Peyer's patch (tissue), 4 donors: ENCODE data around the gene GALE.
A peak's percentile ranks its signal among the peaks of the same experiment; 100 is the strongest.

Experiments used
- POLR2A ChIP-seq, 2 donors: fragments of 450-650 bp; IDR thresholded peaks; one replicate each; pipeline ENCODE4 v1.5.1; 2017; ENCODE audit warnings: antibody characterized with exemption in 2 of 2, mild to moderate bottlenecking in 2 of 2, moderate library complexity in 2 of 2
- TF ChIP-seq, protein P1 (sequence below), 6 experiments: fragments of 450-650 bp in 4 of 6; fragments of 200-600 bp in 2 of 6; sonication (generic) in 1 of 6; IDR thresholded peaks; one replicate each; pipeline ENCODE4 v1.5.1; 2017 to 2019; ENCODE audit warnings: antibody characterized with exemption in 6 of 6, mild to moderate bottlenecking in 3 of 6, moderate library complexity in 1 of 6

DNA sequence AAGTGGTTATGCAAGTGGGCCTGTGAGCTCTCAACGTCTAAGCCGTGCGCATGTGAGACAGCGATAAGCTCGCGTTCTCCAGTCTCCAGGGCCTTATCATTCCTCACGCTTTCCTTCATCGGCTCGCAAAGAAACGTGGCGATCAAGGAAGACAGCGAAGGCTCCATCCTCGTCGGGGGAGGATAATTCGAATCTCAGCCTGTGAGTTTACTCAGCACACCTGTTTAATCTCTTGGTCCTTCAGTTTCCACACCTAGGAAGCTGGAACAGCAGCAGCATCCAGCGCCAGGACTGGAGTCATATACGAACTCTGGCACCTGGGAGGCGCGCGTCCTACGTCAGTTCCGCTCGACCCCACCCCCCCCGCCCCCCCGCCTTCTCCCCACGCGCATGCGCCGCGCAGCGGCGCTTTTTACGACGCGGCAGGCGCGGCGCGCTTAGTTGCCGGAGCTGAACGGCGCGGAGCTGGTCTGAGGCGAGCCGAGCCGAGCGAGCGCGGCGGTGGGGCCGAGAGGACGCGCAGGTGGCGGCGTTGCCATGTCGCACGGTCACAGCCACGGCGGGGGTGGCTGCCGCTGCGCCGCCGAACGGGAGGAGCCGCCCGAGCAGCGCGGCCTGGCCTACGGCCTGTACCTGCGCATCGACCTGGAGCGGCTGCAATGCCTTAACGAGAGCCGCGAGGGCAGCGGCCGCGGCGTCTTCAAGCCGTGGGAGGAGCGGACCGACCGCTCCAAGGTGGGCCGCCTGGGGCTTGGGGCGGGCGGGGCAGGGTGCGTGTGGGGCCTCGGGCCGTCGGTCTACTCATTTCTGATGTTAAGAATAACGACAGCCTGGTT is 22.4 kb downstream of the GALE start, which contains the start of gene PITHD1:
- TF ChIP-seq POLR2A (IDR thresholded peaks at IDR 0.05) = peak; percentile 80 to 88
- TF ChIP-seq, protein P1, sequence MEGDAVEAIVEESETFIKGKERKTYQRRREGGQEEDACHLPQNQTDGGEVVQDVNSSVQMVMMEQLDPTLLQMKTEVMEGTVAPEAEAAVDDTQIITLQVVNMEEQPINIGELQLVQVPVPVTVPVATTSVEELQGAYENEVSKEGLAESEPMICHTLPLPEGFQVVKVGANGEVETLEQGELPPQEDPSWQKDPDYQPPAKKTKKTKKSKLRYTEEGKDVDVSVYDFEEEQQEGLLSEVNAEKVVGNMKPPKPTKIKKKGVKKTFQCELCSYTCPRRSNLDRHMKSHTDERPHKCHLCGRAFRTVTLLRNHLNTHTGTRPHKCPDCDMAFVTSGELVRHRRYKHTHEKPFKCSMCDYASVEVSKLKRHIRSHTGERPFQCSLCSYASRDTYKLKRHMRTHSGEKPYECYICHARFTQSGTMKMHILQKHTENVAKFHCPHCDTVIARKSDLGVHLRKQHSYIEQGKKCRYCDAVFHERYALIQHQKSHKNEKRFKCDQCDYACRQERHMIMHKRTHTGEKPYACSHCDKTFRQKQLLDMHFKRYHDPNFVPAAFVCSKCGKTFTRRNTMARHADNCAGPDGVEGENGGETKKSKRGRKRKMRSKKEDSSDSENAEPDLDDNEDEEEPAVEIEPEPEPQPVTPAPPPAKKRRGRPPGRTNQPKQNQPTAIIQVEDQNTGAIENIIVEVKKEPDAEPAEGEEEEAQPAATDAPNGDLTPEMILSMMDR (IDR thresholded peaks at IDR 0.05) = no peak
